PC-9 (cell line): Measurements from ENCODE around the gene TSPAN32. TPM values are rescaled to one million over a fixed set of nuclear protein-coding genes. Genes with fewer than 3 reads are reported as not detected.

ENCODE experiments used
- BruUV-seq: library from RNA; stranded (reverse); fragments of 400-500 nt; replicated peaks from 2 replicates; lab custom pipeline; 2021; lab: Mats Ljungman, UMichigan
- CTCF ChIA-PET: fragments of 300-600 bp; sonication (Branson Sonifier 250); formaldehyde crosslinking; loops from one replicate; lab custom pipeline; 2022; ENCODE audit warnings: antibody characterized with exemption; lab: Charles Lee
- POLR2A ChIA-PET: fragments of 300-600 bp; sonication (Branson Sonifier 250); formaldehyde crosslinking; loops from one replicate; lab custom pipeline; 2022; ENCODE audit warnings: antibody characterized with exemption; ENCODE audit not compliant: unreplicated experiment; lab: Charles Lee
- DNase-seq, 2 experiments: peaks; one replicate each; pipeline versions ENCODE4 v3.0.0 to v3.0.0-alpha.2; 2015 to 2022; ENCODE audit warnings: mixed read lengths in 1 of 2
- H2AFZ ChIP-seq: fragments of 200-600 bp; sonication (generic); 2 replicates; pipeline ENCODE4 v1.8.1; 2017; ENCODE audit warnings: antibody characterized with exemption
- H3F3A ChIP-seq: fragments of 200-600 bp; sonication (generic); 2 replicates; pipeline ENCODE4 v1.8.1; 2017; ENCODE audit warnings: antibody characterized with exemption, mild to moderate bottlenecking, low read depth; ENCODE audit not compliant: insufficient read depth
- H3K27ac ChIP-seq: fragments of 200-600 bp; sonication (generic); 2 replicates; pipeline ENCODE4 v1.6.1; 2016; ENCODE audit warnings: mixed run types
- H3K27me3 ChIP-seq: fragments of 200-600 bp; sonication (generic); 2 replicates; pipeline ENCODE4 v1.6.1; 2016; ENCODE audit warnings: low read depth, mixed run types; ENCODE audit not compliant: insufficient read depth
- H3K36me3 ChIP-seq: fragments of 200-600 bp; sonication (generic); 2 replicates; pipeline ENCODE4 v1.6.1; 2016; ENCODE audit warnings: low read depth, mixed run types
- H3K4me1 ChIP-seq: fragments of 200-600 bp; sonication (generic); replicated peaks from 2 replicates; pipeline ENCODE4 v1.6.1; 2016; ENCODE audit warnings: mixed run types; ENCODE audit not compliant: insufficient read depth
- H3K4me2 ChIP-seq: fragments of 200-600 bp; sonication (generic); 2 replicates; pipeline ENCODE4 v1.6.1; 2017; ENCODE audit warnings: mixed run types
- H3K4me3 ChIP-seq: fragments of 200-600 bp; sonication (generic); 2 replicates; pipeline ENCODE4 v1.6.1; 2016; ENCODE audit warnings: mixed run types
- H3K79me2 ChIP-seq: fragments of 200-600 bp; sonication (generic); 2 replicates; pipeline ENCODE4 v1.6.1; 2017; ENCODE audit warnings: low read depth, mixed run types
- H3K9me2 ChIP-seq: fragments of 200-600 bp; sonication (generic); 2 replicates; pipeline ENCODE4 v1.8.1; 2017; ENCODE audit warnings: mild to moderate bottlenecking; ENCODE audit not compliant: insufficient read depth
- H3K9me3 ChIP-seq: fragments of 200-600 bp; sonication (generic); 2 replicates; pipeline ENCODE4 v1.8.1; 2016; ENCODE audit warnings: low read depth; ENCODE audit not compliant: insufficient read depth
- H4K20me1 ChIP-seq: fragments of 200-600 bp; sonication (generic); 2 replicates; pipeline ENCODE4 v1.8.1; 2017; ENCODE audit not compliant: insufficient read depth
- CTCF ChIP-seq: fragments of 200-600 bp; sonication (generic); conservative IDR thresholded peaks from 2 replicates; pipeline ENCODE4 v1.6.1; 2017; ENCODE audit warnings: mixed run types, antibody characterized with exemption, mild to moderate bottlenecking, moderate library complexity
- EZH2 ChIP-seq: fragments of 200-600 bp; sonication (generic); IDR thresholded peaks from 2 replicates; pipeline ENCODE4 v1.8.0; 2017; ENCODE audit warnings: antibody characterized with exemption, low read depth
- intact Hi-C: fragments of 100-400 bp; cut with micrococcal nuclease; formaldehyde crosslinking; loops from one replicate; pipeline ENCODE4 v1.10.0; 2022; ENCODE audit not compliant: unreplicated experiment
- total RNA-seq: library from RNA; stranded (reverse); gene quantifications from 2 replicates; pipeline ENCODE4 v1.2.3, GENCODE V29; 2021

Gene TSPAN32
- total RNA-seq, 1 experiment from 2014 or later, result not detected

GRCh38 chr11:2273311-2273710 lies 28.5 kb upstream of the TSPAN32 start:
- no peak overlapping the region for H3K4me2 ChIP-seq
- no peaks in the 10 kb centered on the region for H4K20me1 ChIP-seq
- H3K27ac ChIP-seq, result no peak overlapping the region
- no peaks in the 10 kb centered on the region for H3K27me3 ChIP-seq
- H2AFZ ChIP-seq, result no peak overlapping the region
- intact Hi-C loops, result no loop called here
- TF ChIP-seq CTCF, result no peak
- TF ChIP-seq EZH2, result no peak
- H3K79me2 ChIP-seq, result no peaks in the 10 kb centered on the region
- CTCF ChIA-PET, result no interaction called here
- no peak overlapping the region for H3K4me3 ChIP-seq
- peaks cover 4% of the 10 kb centered on the region for H3F3A ChIP-seq
- no peaks in the 10 kb centered on the region for H3K9me2 ChIP-seq
- DNase-seq, result no peak
- BruUV-seq, result no TSS peak
- H3K4me1 ChIP-seq, result 0 out of 2 replicates have a peak, but pooled peaks cover 6% of the 10 kb centered on the region
- no peaks in the 10 kb centered on the region for H3K36me3 ChIP-seq
- POLR2A ChIA-PET, result no interaction called here
- H3K9me3 ChIP-seq, result no peaks in the 10 kb centered on the region

- TF ChIP-seq CTCF, result no peak
- TF ChIP-seq EZH2, result no peak
- BruUV-seq, result no TSS peak
- intact Hi-C loops, result no loop called here
- Histone ChIP-seq H3K9me3 (no peaks in the 10 kb centered on the region), H3K4me3 (no peak overlapping the region), H3K27me3 (no peaks in the 10 kb centered on the region), H3K27ac (no peak overlapping the region), H3K9me2 (no peaks in the 10 kb centered on the region), H3K79me2 (no peaks in the 10 kb centered on the region), H4K20me1 (no peaks in the 10 kb centered on the region), H2AFZ (no peak overlapping the region), H3K4me1 (0 out of 2 replicates have a peak, but pooled peaks cover 6% of the 10 kb centered on the region), H3F3A (no peaks in the 10 kb centered on the region), H3K4me2 (no peak overlapping the region), H3K36me3 (no peaks in the 10 kb centered on the region)
- ChIA-PET POLR2A (no interaction called here), CTCF (no interaction called here)
- peak in 1 of 2 experiments; percentile 42 for DNase-seq
Observed at GRCh38 chr11:2273771-2274170, 28.0 kb upstream of the TSPAN32 start.

GRCh38 chr11:2275334-2276279 lies 26.2 kb upstream of the TSPAN32 start:
- no peaks in the 10 kb centered on the region for H3K9me3 ChIP-seq
- H3K9me2 ChIP-seq, result no peaks in the 10 kb centered on the region
- H3K36me3 ChIP-seq, result no peaks in the 10 kb centered on the region
- H2AFZ ChIP-seq, result no peak overlapping the region
- no peak overlapping the region for H3K4me2 ChIP-seq
- ChIA-PET POLR2A (interaction anchor here (0.7 kb wide), 1 partner anchor 17 kb away, joined by 5 read pairs; no protein-coding TSS in a partner anchor), CTCF (no interaction called here)
- no peaks in the 10 kb centered on the region for H3K27me3 ChIP-seq
- BruUV-seq, result no TSS peak
- TF ChIP-seq EZH2, result no peak
- no peak for TF ChIP-seq CTCF
- H3K79me2 ChIP-seq, result no peaks in the 10 kb centered on the region
- H3K4me3 ChIP-seq, result no peak overlapping the region
- intact Hi-C loops, result no loop called here
- no peak overlapping the region for H3K27ac ChIP-seq
- DNase-seq, result no peak
- no peaks in the 10 kb centered on the region for H3F3A ChIP-seq
- H3K4me1 ChIP-seq, result 0 out of 2 replicates have a peak, but pooled peaks cover 6% of the 10 kb centered on the region
- H4K20me1 ChIP-seq, result no peaks in the 10 kb centered on the region
